COLO668 (cell line): ENCODE data around the gene LZTS2.

ENCODE experiments used
- DNase-seq: peaks from one replicate; lab custom pipeline; 2025; ENCODE audit not compliant: unreplicated experiment; lab: John Stamatoyannopoulos, UW

Gene LZTS2

GRCh38 chr10:101050208-101051069 is 50.8 kb downstream of the LZTS2 start:
- DNase-seq: peak; percentile 78

- DNase-seq: no peak
These were observed 52.7 kb downstream of the LZTS2 start for GRCh38 chr10:101052285-101052684.

GRCh38 chr10:101053516-101053915 is 53.9 kb downstream of the LZTS2 start:
- no peak for DNase-seq

- DNase-seq: no peak
These were observed 54.7 kb downstream of the LZTS2 start for GRCh38 chr10:101054351-101054750.

GRCh38 chr10:101054876-101055275 is 55.3 kb downstream of the LZTS2 start:
- no peak for DNase-seq

GRCh38 chr10:101055411-101055810 is 55.8 kb downstream of the LZTS2 start:
- no peak for DNase-seq

- no peak for DNase-seq
These were observed 57.0 kb downstream of the LZTS2 start for GRCh38 chr10:101056365-101057151.
